22Rv1 (cell line): Measurements from ENCODE around the gene BPIFB6.
"Not testable (repeated sequence)": the region's sequence is repeated elsewhere in the genome, so short reads cannot be mapped to it uniquely, and the experiment has no call there.

Source experiments
- H3K27ac ChIP-seq: fragments of 450-650 bp; 2 replicates; pipeline ENCODE4 v1.5.1; 2017
- CTCF ChIP-seq: fragments of 450-650 bp; IDR thresholded peaks from 2 replicates; pipeline ENCODE4 v1.5.1; 2017; ENCODE audit warnings: mild to moderate bottlenecking
- ZFX ChIP-seq: fragments of 450-650 bp; IDR thresholded peaks from 2 replicates; pipeline ENCODE4 v1.6.1; 2017; ENCODE audit warnings: antibody characterized with exemption, borderline replicate concordance

The BPIFB6 gene

GRCh38 chr20:33037456-33037855 is 6.0 kb downstream of the BPIFB6 start:
- no peak overlapping the region for H3K27ac ChIP-seq
- TF ChIP-seq ZFX (no peak), CTCF (no peak)

DNA sequence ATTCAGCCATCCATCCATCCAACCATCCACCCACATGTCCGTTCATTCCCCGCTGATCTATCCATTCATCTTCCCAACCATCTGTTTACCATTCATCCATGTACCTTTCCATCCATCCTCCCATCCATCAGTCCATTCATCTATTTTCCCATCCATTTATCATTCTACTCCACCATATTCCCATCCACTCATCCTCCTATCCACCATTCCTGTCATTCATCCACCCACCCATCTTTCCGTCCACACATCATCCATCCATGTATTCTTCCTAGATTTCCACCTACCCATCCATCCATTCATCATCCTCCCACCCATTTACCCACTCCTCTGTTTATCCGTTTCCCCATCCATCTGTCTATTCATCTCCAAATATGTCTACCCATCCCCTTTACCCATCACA is 6.8 kb downstream of the BPIFB6 start:
- TF ChIP-seq ZFX (no peak), CTCF (no peak)
- H3K27ac ChIP-seq, result no peak overlapping the region

GRCh38 chr20:33042430-33042829 is 11.0 kb downstream of the BPIFB6 start:
- TF ChIP-seq ZFX, result no peak
- TF ChIP-seq CTCF, result no peak
- no peak overlapping the region for H3K27ac ChIP-seq

DNA sequence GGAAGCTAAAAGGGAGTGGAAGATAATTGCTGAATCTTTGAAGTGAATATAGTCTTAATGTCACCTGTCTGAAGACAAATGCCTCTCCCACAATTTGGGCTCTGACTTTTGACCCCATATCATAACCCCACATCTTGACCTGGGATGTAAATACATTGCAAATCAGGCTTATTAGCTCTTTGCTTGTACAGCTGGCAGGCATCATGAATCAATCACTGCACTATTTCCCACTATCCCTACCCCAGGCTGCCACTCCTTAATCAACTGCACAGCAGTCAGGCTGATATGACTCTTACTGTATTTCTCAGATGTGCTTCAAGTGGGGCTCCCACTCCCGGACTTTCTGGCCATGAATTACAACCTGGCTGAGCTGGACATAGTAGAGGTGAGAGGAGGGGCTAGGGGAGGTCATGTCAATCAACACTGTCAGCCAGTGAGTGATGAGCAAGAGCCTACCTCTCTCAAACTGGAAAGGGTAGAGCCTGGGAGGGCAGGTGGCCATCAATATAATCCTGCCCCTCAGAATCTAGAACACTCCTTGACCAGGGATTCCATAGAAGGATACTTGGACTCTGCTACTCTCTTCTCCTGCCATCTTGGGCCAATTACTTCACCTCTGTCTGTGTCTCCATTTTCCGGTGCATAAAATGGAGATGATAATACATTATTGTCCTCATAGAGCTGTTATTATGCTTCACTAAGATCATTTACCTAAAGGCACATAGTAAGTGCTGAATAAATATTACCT is 11.7 kb downstream of the BPIFB6 start:
- TF ChIP-seq CTCF (no peak), ZFX (no peak)
- H3K27ac ChIP-seq, result no peak overlapping the region

DNA sequence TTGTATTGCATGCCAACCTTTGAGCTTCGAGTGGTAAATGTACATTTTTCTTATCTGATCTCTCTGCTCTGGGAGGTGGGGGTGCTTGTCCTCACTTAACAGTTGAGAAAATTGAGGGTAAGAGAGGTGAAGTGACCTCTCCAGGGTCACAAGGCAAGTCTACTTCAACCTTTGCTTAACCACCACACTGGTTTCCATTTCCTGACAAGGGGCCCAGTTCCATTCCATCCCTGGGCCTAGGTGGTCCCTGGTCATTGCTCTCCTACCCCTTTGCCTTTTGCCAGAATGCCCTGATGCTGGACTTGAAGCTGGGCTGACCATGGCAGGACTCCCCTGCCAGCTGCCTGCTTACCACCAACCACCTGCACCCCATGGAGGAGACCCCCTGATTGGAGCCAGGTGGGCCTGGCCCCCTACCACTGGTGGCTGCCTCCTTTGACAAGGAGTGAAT is 12.3 kb downstream of the BPIFB6 start:
- TF ChIP-seq CTCF (no peak), ZFX (no peak)
- H3K27ac ChIP-seq, result no peak overlapping the region

DNA sequence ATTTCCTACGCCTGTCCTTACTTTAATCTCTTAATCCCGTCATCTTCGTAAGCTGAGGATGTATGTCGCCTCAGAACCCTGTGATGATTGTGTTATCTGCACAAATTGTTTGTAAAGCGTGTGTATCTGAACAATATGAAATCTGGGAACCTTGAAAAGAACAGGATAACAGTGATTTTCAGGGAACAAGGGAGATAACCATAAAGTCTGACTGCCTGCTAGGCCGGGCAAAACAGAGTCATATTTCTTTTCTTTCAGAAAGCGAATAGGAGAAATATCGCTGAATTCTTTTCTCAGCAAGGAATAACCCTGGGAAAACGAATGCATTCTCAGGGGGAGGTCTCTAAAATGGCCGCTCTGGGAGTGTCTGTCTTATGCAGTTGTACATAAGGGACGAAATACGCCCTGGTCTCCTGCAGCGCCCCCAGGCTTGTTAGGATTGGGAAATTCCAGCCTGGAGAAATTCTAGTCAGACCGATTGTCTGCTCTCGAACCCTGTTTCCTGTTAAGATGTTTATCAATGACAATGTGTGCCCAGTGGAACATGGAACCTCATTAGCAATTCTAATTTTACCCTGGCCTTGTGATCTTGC is 13.8 kb downstream of the BPIFB6 start:
- not testable (repeated sequence) for H3K27ac ChIP-seq

- H3K27ac ChIP-seq, result no peak overlapping the region
- no peak for TF ChIP-seq CTCF
- no peak for TF ChIP-seq ZFX
These were observed 15.0 kb downstream of the BPIFB6 start for GRCh38 chr20:33046412-33046811.

- TF ChIP-seq ZFX (no peak), CTCF (no peak)
- H3K27ac ChIP-seq, result no peak overlapping the region
These were observed 19.9 kb downstream of the BPIFB6 start for GRCh38 chr20:33051333-33051732.
